GM10266 (cell line): Measurements from ENCODE around the gene GAST.

Experiments used
- DNase-seq: peaks from one replicate; pipeline ENCODE4 v3.0.0; 2012; ENCODE audit errors: extremely low spot score
- TF ChIP-seq, protein P1 (sequence below): IDR thresholded peaks from 2 replicates; pipeline ENCODE4 v1.5.1; 2012; ENCODE audit warnings: mild to moderate bottlenecking, low read depth; ENCODE audit not compliant: control insufficient read depth, insufficient read depth; ENCODE audit errors: missing control alignments

Gene GAST

DNA sequence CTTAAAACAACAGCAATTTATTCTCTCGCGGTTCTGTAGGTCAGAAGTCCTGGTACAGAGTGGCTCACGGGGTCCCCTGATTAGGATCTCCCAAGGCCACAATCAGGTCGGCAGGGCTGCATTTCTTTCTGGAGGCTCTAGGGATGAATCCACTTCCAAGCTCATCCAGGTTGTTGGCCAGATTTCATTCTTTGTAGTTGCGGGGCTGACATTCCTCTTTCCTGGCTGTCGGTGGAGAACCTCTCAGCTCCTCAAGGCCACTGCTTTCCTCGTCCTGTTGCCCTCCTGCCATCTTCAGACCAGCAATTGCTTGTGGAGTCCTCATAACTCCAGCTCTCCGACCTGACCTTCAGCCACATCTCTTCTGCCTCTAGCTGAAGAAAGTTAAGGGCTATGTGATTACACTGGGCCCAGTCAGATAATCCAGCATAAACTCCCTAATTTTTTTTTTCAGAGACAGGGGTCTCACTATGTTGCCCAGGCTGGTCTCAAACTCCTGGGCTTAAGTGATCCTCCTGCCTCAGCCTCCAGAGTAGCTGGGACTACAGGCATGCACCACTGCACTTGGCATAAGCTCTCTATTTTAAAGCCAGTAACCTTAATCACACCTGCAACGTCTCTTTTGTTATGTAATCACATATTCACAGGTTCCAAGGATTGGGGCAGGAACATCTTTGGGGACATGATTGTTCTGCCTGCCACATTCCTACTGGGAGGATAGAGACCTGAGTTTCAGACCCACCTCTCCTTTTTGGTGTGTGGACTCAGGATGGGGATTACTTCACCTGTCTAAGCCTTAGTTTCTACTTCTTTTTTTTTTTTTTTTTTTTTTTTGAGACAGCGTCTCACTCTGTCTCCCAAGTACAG lies 4.1 kb upstream of the GAST start:
- no peak for DNase-seq
- TF ChIP-seq, protein P1, sequence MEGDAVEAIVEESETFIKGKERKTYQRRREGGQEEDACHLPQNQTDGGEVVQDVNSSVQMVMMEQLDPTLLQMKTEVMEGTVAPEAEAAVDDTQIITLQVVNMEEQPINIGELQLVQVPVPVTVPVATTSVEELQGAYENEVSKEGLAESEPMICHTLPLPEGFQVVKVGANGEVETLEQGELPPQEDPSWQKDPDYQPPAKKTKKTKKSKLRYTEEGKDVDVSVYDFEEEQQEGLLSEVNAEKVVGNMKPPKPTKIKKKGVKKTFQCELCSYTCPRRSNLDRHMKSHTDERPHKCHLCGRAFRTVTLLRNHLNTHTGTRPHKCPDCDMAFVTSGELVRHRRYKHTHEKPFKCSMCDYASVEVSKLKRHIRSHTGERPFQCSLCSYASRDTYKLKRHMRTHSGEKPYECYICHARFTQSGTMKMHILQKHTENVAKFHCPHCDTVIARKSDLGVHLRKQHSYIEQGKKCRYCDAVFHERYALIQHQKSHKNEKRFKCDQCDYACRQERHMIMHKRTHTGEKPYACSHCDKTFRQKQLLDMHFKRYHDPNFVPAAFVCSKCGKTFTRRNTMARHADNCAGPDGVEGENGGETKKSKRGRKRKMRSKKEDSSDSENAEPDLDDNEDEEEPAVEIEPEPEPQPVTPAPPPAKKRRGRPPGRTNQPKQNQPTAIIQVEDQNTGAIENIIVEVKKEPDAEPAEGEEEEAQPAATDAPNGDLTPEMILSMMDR: no peak

DNA sequence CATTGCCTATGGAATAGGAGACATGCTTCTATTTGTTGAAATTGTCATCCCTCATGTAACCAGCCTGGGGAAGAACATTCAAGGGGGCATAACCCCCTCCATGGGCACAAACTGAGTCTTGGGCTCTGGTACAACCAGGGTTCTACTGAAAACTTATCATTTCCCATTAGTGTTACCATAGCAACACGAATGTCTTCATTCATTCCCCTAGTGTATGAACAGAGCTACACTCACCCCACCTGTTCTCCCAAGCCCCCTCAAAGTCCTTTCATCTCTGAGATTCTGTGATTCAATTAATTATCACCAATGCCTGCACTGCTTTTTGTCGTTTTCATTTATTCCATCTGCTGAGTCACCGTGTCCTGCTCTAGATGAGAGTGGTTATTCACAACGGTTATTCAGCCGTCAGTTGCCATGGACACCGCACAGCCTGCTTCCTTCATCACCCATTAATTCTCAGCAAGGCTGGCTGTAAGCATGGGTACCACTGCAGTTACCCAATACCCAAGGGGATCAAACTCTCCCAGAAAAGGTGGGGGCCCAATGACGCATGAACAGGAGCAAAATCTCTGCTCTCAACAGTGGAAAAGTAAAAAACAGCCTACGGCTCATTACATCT lies 1.6 kb upstream of the GAST start:
- DNase-seq: no peak

DNA sequence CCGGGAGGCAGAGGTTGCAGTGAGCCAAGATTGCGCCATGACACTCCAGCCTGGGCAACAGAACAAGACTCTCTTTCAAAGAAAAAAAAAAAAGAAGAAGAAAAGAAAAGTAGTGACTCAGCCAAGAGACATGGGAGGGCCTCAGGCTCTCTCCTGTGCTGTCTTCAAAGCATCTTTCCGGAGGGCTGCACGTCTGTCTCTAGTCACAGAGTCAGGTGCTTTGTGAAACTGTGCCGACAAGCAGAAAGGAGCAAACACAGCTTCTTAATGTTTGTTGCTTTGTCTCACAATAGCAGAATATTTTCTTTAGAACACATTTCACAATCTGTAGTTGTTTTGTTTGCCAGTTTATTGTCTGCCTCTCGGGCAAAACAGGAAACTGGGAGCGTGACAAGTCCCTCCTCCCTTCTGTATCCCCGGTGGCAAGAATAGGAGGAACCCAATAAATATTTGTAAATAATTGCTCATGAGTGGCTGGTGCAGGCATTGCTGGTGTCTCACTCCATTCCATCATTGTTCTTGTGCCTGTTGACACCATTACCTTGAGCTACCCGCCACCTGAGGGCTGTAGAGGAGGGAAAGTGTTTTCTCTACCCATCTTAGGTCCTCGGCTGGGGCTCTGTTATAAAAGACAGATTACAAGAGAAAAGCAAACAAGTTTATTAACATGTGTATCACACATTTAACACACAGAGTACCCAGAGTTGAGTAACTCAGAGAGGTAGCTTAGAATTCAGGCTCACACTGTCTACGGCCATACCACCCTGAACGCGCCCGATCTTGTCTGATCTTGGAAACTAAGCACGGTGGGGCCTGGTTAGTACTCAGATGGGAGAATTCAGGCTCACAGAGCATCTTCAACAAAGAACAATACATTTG lies 5.5 kb downstream of the GAST start:
- TF ChIP-seq, protein P1: no peak
- DNase-seq: no peak

More for the DNA sequence above, 1.6 kb upstream of the GAST start:
- TF ChIP-seq, protein P1: no peak

DNA sequence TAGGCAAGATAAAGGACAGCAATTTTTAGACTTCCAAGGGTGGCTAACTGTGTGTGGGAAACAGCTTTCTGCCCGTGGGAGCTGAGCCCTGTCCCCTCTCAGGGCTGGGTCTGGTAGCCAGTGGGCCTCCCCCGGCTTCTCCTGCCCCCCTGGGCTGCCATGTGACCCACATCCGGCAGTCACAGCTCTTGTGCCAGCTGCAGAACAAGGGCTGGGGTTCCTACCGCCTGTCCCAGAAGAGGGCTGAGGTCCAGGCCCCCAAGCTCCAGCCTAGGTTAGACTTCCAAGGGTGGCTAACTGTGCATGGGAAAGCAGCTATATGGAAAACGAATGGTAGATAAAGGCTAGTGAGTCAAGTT lies 6.1 kb downstream of the GAST start:
- TF ChIP-seq, protein P1: no peak
- no peak for DNase-seq

DNA sequence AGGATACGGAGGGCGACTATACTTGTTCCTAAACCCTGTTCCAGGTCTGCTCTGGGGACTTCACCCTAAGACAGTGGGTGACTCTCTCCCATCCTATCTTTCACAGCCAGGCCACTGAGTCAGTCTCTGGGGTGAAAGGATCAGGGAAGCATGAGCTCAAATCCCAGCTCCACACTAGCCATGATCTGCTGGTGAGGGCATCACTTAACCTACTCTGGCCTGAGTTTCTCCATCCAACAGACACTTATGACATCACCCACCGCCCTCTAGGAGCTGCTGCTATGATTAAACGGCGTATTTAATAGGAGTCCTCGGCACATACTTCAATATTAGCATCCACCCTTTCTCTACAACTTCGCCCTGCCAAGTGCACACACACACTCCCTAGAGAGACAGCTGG lies 10.1 kb downstream of the GAST start:
- TF ChIP-seq, protein P1: no peak
- no peak for DNase-seq

DNA sequence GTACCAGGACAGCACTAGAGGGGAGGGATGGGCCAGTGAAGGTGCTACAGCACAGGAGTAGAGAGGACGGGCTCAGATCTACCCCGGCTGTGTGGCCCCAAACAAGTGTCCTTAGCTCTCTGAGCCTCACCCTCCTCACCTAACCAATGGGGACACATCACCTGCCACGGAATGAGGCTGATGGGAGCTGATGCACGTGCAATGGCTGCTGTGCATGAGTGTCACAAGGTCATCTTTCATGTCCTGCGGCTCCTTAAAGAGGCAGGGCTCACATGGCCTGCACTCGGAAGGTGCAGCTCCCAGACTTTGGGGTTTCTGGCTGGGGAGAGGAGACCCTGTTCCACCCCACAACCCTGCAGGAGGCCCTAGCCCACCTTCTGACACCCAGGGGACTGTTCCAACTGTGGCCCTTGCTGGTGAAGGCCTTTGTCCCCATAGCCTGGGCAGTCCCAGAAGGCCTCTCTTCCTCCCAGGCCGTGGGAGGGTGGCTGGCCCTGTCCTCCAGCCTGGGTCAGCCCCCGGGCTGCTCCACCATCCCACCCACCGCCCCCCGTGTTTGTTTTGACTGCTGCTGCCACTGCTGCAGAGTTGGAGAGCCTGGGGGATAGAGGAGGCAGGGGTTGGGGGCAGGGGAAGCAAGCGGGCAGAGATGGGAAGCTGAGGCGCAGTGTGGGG lies 11.8 kb downstream of the GAST start:
- TF ChIP-seq, protein P1: no peak
- no peak for DNase-seq
